IPS-11a (cell line): ENCODE measurements around the gene PNMA6A.
"Not testable (repeated sequence)": the region's sequence is repeated elsewhere in the genome, so short reads cannot be mapped to it uniquely, and the experiment has no call there.

Source experiments
- H3K4me3 ChIP-seq: one replicate; pipeline ENCODE4 v1.5.1; 2013; ENCODE audit warnings: low read depth, low read length, control low read depth

Gene PNMA6A

GRCh38 chrX:153071909-153072583, at the start of gene PNMA6A:
TSS of gene PNMA6A (plus strand) at chrX:153072454. CDS start at chrX:153073063, 609 bp downstream.
- H3K4me3 ChIP-seq = not testable (repeated sequence)

GRCh38 chrX:153026501-153026900, 45.8 kb upstream of the PNMA6A start:
- H3K4me3 ChIP-seq = not testable (repeated sequence)

- not testable (repeated sequence) for H3K4me3 ChIP-seq
Observed at GRCh38 chrX:153028487-153028886, 43.8 kb upstream of the PNMA6A start.

- no peak overlapping the region for H3K4me3 ChIP-seq
Observed at GRCh38 chrX:153029162-153029561, 43.1 kb upstream of the PNMA6A start.

GRCh38 chrX:153029875-153030274, 42.4 kb upstream of the PNMA6A start:
- no peak overlapping the region for H3K4me3 ChIP-seq

GRCh38 chrX:153030801-153031200, 41.5 kb upstream of the PNMA6A start:
- no peak overlapping the region for H3K4me3 ChIP-seq

GRCh38 chrX:153032397-153033118, 39.7 kb upstream of the PNMA6A start:
- H3K4me3 ChIP-seq = no peak overlapping the region

GRCh38 chrX:153049093-153049492, 23.2 kb upstream of the PNMA6A start:
- no peak overlapping the region for H3K4me3 ChIP-seq

- no peak overlapping the region for H3K4me3 ChIP-seq
Observed at GRCh38 chrX:153052534-153052933, 19.7 kb upstream of the PNMA6A start.

GRCh38 chrX:153055871-153056749, 16.1 kb upstream of the PNMA6A start, which contains the start of gene PNMA3:
TSS of gene PNMA3 (plus strand) at chrX:153056470. CDS start at chrX:153057056, 586 bp downstream.
- H3K4me3 ChIP-seq = no peak within 1 kb of the TSS

- H3K4me3 ChIP-seq = no peak overlapping the region
Observed at GRCh38 chrX:153057281-153057680, 15.0 kb upstream of the PNMA6A start.

- no peak overlapping the region for H3K4me3 ChIP-seq
Observed at GRCh38 chrX:153059191-153060094, 12.8 kb upstream of the PNMA6A start.

GRCh38 chrX:153060095-153060445, 12.2 kb upstream of the PNMA6A start:
- H3K4me3 ChIP-seq = no peak overlapping the region

GRCh38 chrX:153061732-153062131, 10.5 kb upstream of the PNMA6A start:
- no peak overlapping the region for H3K4me3 ChIP-seq

- no peak overlapping the region for H3K4me3 ChIP-seq
Observed at GRCh38 chrX:153063315-153063714, 8.9 kb upstream of the PNMA6A start.

GRCh38 chrX:153064061-153064460, 8.2 kb upstream of the PNMA6A start:
- H3K4me3 ChIP-seq = no peak overlapping the region

GRCh38 chrX:153065389-153065788, 6.9 kb upstream of the PNMA6A start:
- no peak overlapping the region for H3K4me3 ChIP-seq

GRCh38 chrX:153066402-153066801, 5.9 kb upstream of the PNMA6A start:
- H3K4me3 ChIP-seq = not testable (repeated sequence)

GRCh38 chrX:153073331-153073730, 1.1 kb downstream of the PNMA6A start:
- H3K4me3 ChIP-seq = not testable (repeated sequence)

- H3K4me3 ChIP-seq = no peak overlapping the region
Observed at GRCh38 chrX:153074262-153074899, 2.1 kb downstream of the PNMA6A start.
